ENCODE measurements around the gene SRP54. TPM values are rescaled to one million over a fixed set of nuclear protein-coding genes. Genes with fewer than 3 reads are reported as not detected.
"Not testable (repeated sequence)": the region's sequence is repeated elsewhere in the genome, so short reads cannot be mapped to it uniquely, and the experiment has no call there.

SRP54 gene
- total and polyA plus RNA-seq, 4 donors, result 57.6 to 73.1 (median 63.6) TPM

DNA sequence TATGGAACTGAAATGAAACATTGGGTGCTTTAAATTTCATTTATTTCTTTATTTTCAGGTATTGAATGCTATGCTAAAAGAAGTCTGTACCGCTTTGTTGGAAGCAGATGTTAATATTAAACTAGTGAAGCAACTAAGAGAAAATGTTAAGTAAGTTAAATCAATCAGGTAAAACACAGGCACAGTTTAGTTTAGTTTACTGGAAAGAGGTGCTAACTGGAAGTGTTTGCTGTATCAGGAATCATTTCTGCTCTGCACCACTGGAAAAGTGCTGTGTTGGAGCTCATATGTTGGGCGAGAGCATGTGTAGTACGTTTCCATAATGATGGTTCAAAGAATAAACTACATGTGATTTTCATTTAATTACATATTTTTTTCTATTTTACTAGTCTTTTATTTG, 16.7 kb downstream of the SRP54 start:
- no peaks in the 10 kb centered on the region for H3K4me1 ChIP-seq (ENCODE audit: control insufficient read depth, insufficient read depth, low read length)
- H3K9me3 ChIP-seq (ENCODE audit: control insufficient read depth, insufficient read depth, low read length), result no peaks in the 10 kb centered on the region
- no peak overlapping the region for H3K4me3 ChIP-seq (ENCODE audit: low read depth, low read length)
- 100% methylated on average over 1 of the region's 3 CpGs for WGBS (ENCODE audit: insufficient coverage)
- H3K36me3 ChIP-seq (ENCODE audit: control insufficient read depth, insufficient read depth, low read length), result peaks cover 13% of the 10 kb centered on the region
- H3K27me3 ChIP-seq (ENCODE audit: control insufficient read depth, insufficient read depth, low read length), result no peaks in the 10 kb centered on the region
- no peak overlapping the region for H3K27ac ChIP-seq (ENCODE audit: low read depth, low read length)
- no peak for DNase-seq (ENCODE audit: low read depth in 4 of 6, low spot score in 6 of 6)

GRCh38 chr14:35001621-35002020, 18.8 kb downstream of the SRP54 start:
- no peak for DNase-seq (ENCODE audit: low read depth in 4 of 6, low spot score in 6 of 6)
- H3K9me3 ChIP-seq (ENCODE audit: control insufficient read depth, insufficient read depth, low read length), result no peaks in the 10 kb centered on the region
- peaks cover 20% of the 10 kb centered on the region for H3K36me3 ChIP-seq (ENCODE audit: control insufficient read depth, insufficient read depth, low read length)
- H3K27ac ChIP-seq (ENCODE audit: low read depth, low read length), result no peak overlapping the region
- H3K27me3 ChIP-seq (ENCODE audit: control insufficient read depth, insufficient read depth, low read length), result no peaks in the 10 kb centered on the region
- H3K4me1 ChIP-seq (ENCODE audit: control insufficient read depth, insufficient read depth, low read length), result no peaks in the 10 kb centered on the region
- H3K4me3 ChIP-seq (ENCODE audit: low read depth, low read length), result no peak overlapping the region
- 100% methylated on average over 1 of the region's 2 CpGs for WGBS (ENCODE audit: insufficient coverage)

DNA sequence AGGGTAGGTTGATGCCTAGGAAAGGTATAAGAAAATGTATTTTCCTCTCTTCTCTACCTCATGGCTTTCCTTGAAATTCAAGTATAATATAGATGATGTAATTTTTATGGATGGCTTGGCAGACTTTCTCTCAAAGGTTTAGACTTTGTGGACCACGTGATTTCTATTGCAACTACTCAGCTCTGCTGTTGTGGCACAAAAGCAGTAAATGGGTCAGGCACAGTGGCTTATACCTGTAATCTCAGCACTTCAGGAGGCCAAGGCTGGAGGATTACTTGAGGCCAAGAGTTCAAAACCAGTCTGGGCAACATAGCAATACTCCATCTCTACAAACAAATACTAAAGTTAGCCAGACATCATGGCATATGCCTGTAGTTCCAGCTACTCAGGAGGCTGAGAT, 22.0 kb downstream of the SRP54 start:
- no peaks in the 10 kb centered on the region for H3K9me3 ChIP-seq (ENCODE audit: control insufficient read depth, insufficient read depth, low read length)
- no peak for DNase-seq (ENCODE audit: low read depth in 4 of 6, low spot score in 6 of 6)
- no peak overlapping the region for H3K4me3 ChIP-seq (ENCODE audit: low read depth, low read length)
- H3K4me1 ChIP-seq (ENCODE audit: control insufficient read depth, insufficient read depth, low read length), result no peaks in the 10 kb centered on the region
- H3K27me3 ChIP-seq (ENCODE audit: control insufficient read depth, insufficient read depth, low read length), result no peaks in the 10 kb centered on the region
- WGBS (ENCODE audit: insufficient coverage), result 100% methylated on average over 1 of the region's 1 CpG
- H3K27ac ChIP-seq (ENCODE audit: low read depth, low read length), result no peak overlapping the region
- H3K36me3 ChIP-seq (ENCODE audit: control insufficient read depth, insufficient read depth, low read length), result peaks cover 28% of the 10 kb centered on the region

DNA sequence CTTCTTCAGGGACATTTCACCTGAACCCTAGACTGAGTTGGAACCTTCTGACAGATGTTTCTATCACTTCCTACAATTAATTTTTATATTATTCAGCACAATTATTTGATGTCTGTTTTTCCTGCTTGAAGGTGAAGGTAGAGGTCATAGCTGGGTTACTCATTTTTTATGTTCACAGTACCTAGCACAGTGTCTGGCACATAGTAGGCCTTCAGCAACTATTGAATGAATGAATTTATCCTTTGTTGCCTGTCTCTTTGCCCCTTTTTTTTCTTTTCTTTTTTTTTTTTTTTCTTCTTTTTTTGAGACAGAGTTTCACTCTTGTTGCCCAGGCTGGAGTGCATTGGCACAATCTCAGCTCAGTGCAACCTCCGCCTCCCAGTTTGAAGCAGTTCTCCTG, 33.8 kb downstream of the SRP54 start:
- Histone ChIP-seq H3K4me1 (ENCODE audit: control insufficient read depth, insufficient read depth, low read length) (no peaks in the 10 kb centered on the region), H3K27me3 (ENCODE audit: control insufficient read depth, insufficient read depth, low read length) (no peaks in the 10 kb centered on the region), H3K27ac (ENCODE audit: low read depth, low read length) (no peak overlapping the region), H3K9me3 (ENCODE audit: control insufficient read depth, insufficient read depth, low read length) (no peaks in the 10 kb centered on the region), H3K36me3 (ENCODE audit: control insufficient read depth, insufficient read depth, low read length) (peaks cover 33% of the 10 kb centered on the region), H3K4me3 (ENCODE audit: low read depth, low read length) (no peak overlapping the region)
- no CpG with 5 or more reads among the region's 1 CpG for WGBS (ENCODE audit: insufficient coverage)
- no peak for DNase-seq (ENCODE audit: low read depth in 4 of 6, low spot score in 6 of 6)

- DNase-seq (ENCODE audit: low read depth in 4 of 6, low spot score in 6 of 6), result no peak
These were observed 37.9 kb downstream of the SRP54 start for GRCh38 chr14:35020713-35021112.

DNA sequence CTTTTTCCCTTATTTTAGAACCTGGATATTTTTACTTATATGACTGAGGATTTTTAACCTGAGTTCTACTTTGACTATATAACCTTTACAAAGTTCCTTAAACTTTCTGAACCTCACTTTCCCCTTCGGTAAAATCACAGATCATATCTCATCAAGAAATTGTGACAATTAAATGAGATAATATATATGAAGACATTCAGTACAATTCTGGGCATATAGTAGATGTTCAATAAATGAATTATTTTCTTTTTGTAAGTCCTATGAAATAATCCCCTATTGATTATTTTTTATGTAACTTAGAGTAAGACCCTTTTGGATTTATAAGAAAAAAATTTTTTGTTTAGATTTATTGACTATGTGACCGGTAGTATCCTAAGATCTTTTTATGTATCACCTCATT, 45.6 kb downstream of the SRP54 start:
- H3K4me1 ChIP-seq (ENCODE audit: control insufficient read depth, insufficient read depth, low read length), result no peaks in the 10 kb centered on the region
- H3K9me3 ChIP-seq (ENCODE audit: control insufficient read depth, insufficient read depth, low read length), result no peaks in the 10 kb centered on the region
- no peaks in the 10 kb centered on the region for H3K27me3 ChIP-seq (ENCODE audit: control insufficient read depth, insufficient read depth, low read length)
- DNase-seq (ENCODE audit: low read depth in 4 of 6, low spot score in 6 of 6), result no peak
- no CpG with 5 or more reads among the region's 2 CpGs for WGBS (ENCODE audit: insufficient coverage)
- no peak overlapping the region for H3K4me3 ChIP-seq (ENCODE audit: low read depth, low read length)
- H3K36me3 ChIP-seq (ENCODE audit: control insufficient read depth, insufficient read depth, low read length), result peaks cover 36% of the 10 kb centered on the region
- no peak overlapping the region for H3K27ac ChIP-seq (ENCODE audit: low read depth, low read length)

More at GRCh38 chr14:35020713-35021112, 37.9 kb downstream of the SRP54 start:
- Histone ChIP-seq H3K27me3 (ENCODE audit: control insufficient read depth, insufficient read depth, low read length) (no peaks in the 10 kb centered on the region), H3K4me1 (ENCODE audit: control insufficient read depth, insufficient read depth, low read length) (no peaks in the 10 kb centered on the region), H3K36me3 (ENCODE audit: control insufficient read depth, insufficient read depth, low read length) (peaks cover 26% of the 10 kb centered on the region), H3K9me3 (ENCODE audit: control insufficient read depth, insufficient read depth, low read length) (no peaks in the 10 kb centered on the region), H3K27ac (ENCODE audit: low read depth, low read length) (no peak overlapping the region), H3K4me3 (ENCODE audit: low read depth, low read length) (no peak overlapping the region)
- no CpG with 5 or more reads among the region's 4 CpGs for WGBS (ENCODE audit: insufficient coverage)

GRCh38 chr14:35032562-35032961, 49.8 kb downstream of the SRP54 start:
- no peak for DNase-seq (ENCODE audit: low read depth in 4 of 6, low spot score in 6 of 6)
- no peak overlapping the region for H3K4me3 ChIP-seq (ENCODE audit: low read depth, low read length)
- no peaks in the 10 kb centered on the region for H3K27me3 ChIP-seq (ENCODE audit: control insufficient read depth, insufficient read depth, low read length)
- peaks cover 11% of the 10 kb centered on the region for H3K9me3 ChIP-seq (ENCODE audit: control insufficient read depth, insufficient read depth, low read length)
- H3K36me3 ChIP-seq (ENCODE audit: control insufficient read depth, insufficient read depth, low read length), result peaks cover 24% of the 10 kb centered on the region
- H3K4me1 ChIP-seq (ENCODE audit: control insufficient read depth, insufficient read depth, low read length), result no peaks in the 10 kb centered on the region
- H3K27ac ChIP-seq (ENCODE audit: low read depth, low read length), result no peak overlapping the region
- no CpG with 5 or more reads among the region's 2 CpGs for WGBS (ENCODE audit: insufficient coverage)

DNA sequence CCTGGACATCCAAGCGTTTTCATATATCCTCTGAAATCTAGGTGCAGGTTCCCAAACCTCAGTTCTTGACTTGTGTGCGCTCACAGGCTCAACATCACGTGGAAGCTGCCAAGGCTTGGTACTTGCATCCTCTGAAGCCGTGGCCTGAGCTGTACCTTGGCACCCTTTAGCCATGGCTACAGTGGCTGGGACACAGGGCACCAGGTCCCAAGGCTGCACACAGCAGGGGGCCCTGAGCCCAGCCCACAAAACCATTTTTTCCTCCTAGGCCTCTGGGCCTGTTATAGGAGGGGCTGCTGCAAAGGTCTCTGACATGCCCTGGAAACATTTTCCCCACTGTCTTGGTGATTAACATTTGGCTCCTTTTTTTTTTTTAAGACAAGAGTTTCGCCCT, 51.6 kb downstream of the SRP54 start:
- H3K36me3 ChIP-seq (ENCODE audit: control insufficient read depth, insufficient read depth, low read length), result peaks cover 23% of the 10 kb centered on the region
- no peaks in the 10 kb centered on the region for H3K27me3 ChIP-seq (ENCODE audit: control insufficient read depth, insufficient read depth, low read length)
- WGBS (ENCODE audit: insufficient coverage), result 84% methylated on average over 4 of the region's 5 CpGs

DNA sequence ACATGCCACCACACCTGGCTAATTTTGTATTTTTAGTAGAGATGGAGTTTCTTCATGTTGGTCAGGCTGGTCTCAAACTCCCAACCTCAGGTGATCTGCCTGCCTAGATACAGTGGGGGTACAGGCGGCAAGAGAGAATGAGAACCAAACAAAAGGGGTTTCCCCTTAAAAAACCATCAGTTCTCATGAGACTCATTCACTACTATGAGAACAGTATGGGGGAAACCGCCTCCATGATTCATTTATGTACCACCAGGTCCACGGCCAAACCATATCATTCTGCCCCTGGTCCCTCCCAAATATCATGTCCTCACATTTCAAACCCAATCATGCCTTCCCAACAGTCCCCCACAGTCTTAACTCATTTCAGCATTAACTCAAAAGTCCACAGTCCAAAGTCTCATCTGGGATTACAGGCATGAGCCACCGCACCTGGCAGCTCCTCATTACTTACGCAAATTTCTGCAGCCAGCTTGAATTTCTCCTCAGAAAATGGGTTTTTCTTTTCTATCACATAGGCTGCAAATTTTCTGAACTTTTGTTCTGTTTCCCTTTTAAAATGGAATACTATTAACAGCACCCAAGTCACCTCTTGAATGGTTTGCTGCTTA, 52.3 kb downstream of the SRP54 start:
- peaks cover 17% of the 10 kb centered on the region for H3K36me3 ChIP-seq (ENCODE audit: control insufficient read depth, insufficient read depth, low read length)
- not testable (repeated sequence) for H3K4me3 ChIP-seq (ENCODE audit: low read depth, low read length); DNase-seq (ENCODE audit: low read depth in 4 of 6, low spot score in 6 of 6); H3K27me3 ChIP-seq (ENCODE audit: control insufficient read depth, insufficient read depth, low read length); H3K27ac ChIP-seq (ENCODE audit: low read depth, low read length); H3K4me1 ChIP-seq (ENCODE audit: control insufficient read depth, insufficient read depth, low read length)
- 97% methylated on average over 3 of the region's 5 CpGs for WGBS (ENCODE audit: insufficient coverage)
- H3K9me3 ChIP-seq (ENCODE audit: control insufficient read depth, insufficient read depth, low read length), result peaks cover 12% of the 10 kb centered on the region

More for the DNA sequence above, 51.6 kb downstream of the SRP54 start:
- Histone ChIP-seq H3K27ac (ENCODE audit: low read depth, low read length) (no peak overlapping the region), H3K4me3 (ENCODE audit: low read depth, low read length) (no peak overlapping the region), H3K9me3 (ENCODE audit: control insufficient read depth, insufficient read depth, low read length) (peaks cover 12% of the 10 kb centered on the region), H3K4me1 (ENCODE audit: control insufficient read depth, insufficient read depth, low read length) (no peaks in the 10 kb centered on the region)
- no peak for DNase-seq (ENCODE audit: low read depth in 4 of 6, low spot score in 6 of 6)

DNA sequence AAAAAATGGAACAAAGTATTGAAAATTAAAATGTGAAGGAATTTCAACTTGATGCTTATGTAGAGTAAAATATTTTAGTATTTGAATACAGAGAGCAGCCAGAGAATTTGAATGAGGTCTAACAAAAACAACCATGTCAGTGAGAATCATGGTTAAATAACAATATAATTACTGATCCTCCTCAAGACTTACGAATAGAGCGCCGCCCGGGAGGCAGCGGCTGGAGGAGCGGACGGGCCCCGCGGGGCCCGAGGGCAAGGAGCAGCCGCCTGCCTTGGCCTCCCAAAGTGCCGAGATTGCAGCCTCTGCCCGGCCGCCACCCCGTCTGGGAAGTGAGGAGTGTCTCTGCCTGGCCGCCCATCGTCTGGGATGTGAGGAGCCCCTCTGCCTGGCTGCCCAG, 55.5 kb downstream of the SRP54 start:
- peaks cover 12% of the 10 kb centered on the region for H3K9me3 ChIP-seq (ENCODE audit: control insufficient read depth, insufficient read depth, low read length)
- H3K4me1 ChIP-seq (ENCODE audit: control insufficient read depth, insufficient read depth, low read length); H3K4me3 ChIP-seq (ENCODE audit: low read depth, low read length); DNase-seq (ENCODE audit: low read depth in 4 of 6, low spot score in 6 of 6); H3K27ac ChIP-seq (ENCODE audit: low read depth, low read length); H3K27me3 ChIP-seq (ENCODE audit: control insufficient read depth, insufficient read depth, low read length); H3K36me3 ChIP-seq (ENCODE audit: control insufficient read depth, insufficient read depth, low read length): not testable (repeated sequence)
- no CpG with 5 or more reads among the region's 17 CpGs for WGBS (ENCODE audit: insufficient coverage)
